HepG2 (cell line): Measurements from ENCODE around the gene PEX13. TPM values are rescaled to one million over a fixed set of nuclear protein-coding genes. Genes with fewer than 3 reads are reported as not detected.
A peak's percentile ranks its signal among the peaks of the same experiment; 100 is the strongest.
"Not testable (repeated sequence)": the region's sequence is repeated elsewhere in the genome, so short reads cannot be mapped to it uniquely, and the experiment has no call there.

Source experiments
- ATAC-seq: fragments of 200-7000 bp; cut with Tn5 transposase; 3 replicates; pipeline ENCODE4 v1.9.1; 2020; ENCODE audit warnings: mild to moderate bottlenecking, moderate library complexity
- BruUV-seq: library from RNA; stranded (reverse); fragments of 400-500 nt; replicated peaks from 2 replicates; lab custom pipeline; 2021; lab: Mats Ljungman, UMichigan
- CTCF ChIA-PET: fragments of 300-600 bp; formaldehyde crosslinking; extraction: SDS; loops from one replicate; lab custom pipeline; 2021; ENCODE audit warnings: low total read pairs, inconsistent platforms, low intra/inter-chr PET ratio; lab: Yijun Ruan, JAX
- POLR2A ChIA-PET: fragments of 350-600 bp; sonication (Branson Sonifier 250); formaldehyde crosslinking; loops from one replicate; lab custom pipeline; 2020; ENCODE audit warnings: antibody characterized with exemption, inconsistent platforms; lab: Yijun Ruan, JAX
- DNase-seq: peaks from one replicate; pipeline ENCODE4 v3.0.0-alpha.2; 2015; ENCODE audit warnings: low spot score
- FAIRE-seq: peaks from 3 replicates; lab custom pipeline; 2011; peaks lifted over from hg19 to GRCh38; lab: Jason Lieb, UNC
- H2AFZ ChIP-seq: one replicate; pipeline ENCODE4 v1.6.1; 2011; ENCODE audit warnings: low read length, inconsistent platforms
- H3K27ac ChIP-seq: fragments of 300-600 bp; 3 replicates; pipeline ENCODE4 v1.8.0; 2011; ENCODE audit warnings: mixed run types, mild to moderate bottlenecking, mixed read lengths, low read length, inconsistent platforms; ENCODE audit not compliant: insufficient read depth; ENCODE audit errors: extremely low read length
- H3K27me3 ChIP-seq, 2 experiments: fragments of 200-600 bp in 1 of 2; 2 replicates in 1 of 2; 3 replicates in 1 of 2; pipeline versions ENCODE4 v1.6.0 to v1.8.0; 2011; ENCODE audit warnings: low read length in 2 of 2, mild to moderate bottlenecking in 2 of 2, moderate library complexity in 2 of 2, inconsistent platforms in 1 of 2; ENCODE audit not compliant: insufficient read depth in 2 of 2, control insufficient read depth in 1 of 2
- H3K36me3 ChIP-seq, 2 experiments: fragments of 200-600 bp in 1 of 2; replicated peaks in 1 of 2; 2 replicates in 1 of 2; 3 replicates in 1 of 2; pipeline versions ENCODE4 v1.5.1 to v1.8.0; 2011; ENCODE audit warnings: low read length in 2 of 2, inconsistent platforms in 1 of 2; ENCODE audit not compliant: insufficient read depth in 2 of 2, control insufficient read depth in 1 of 2
- H3K4me1 ChIP-seq: 2 replicates; pipeline ENCODE4 v1.5.1; 2012; ENCODE audit warnings: low read length, inconsistent platforms; ENCODE audit not compliant: insufficient read depth
- H3K4me2 ChIP-seq: 2 replicates; pipeline ENCODE4 v1.6.0; 2011; ENCODE audit warnings: low read depth, low read length, inconsistent platforms
- H3K4me3 ChIP-seq, 3 experiments: fragments of 200-600 bp in 1 of 3; sonication (generic), shearing (Covaris generic) in 1 of 3; replicated peaks in 1 of 3; 2 replicates each; pipeline ENCODE4 v1.5.1; 2011 to 2016; ENCODE audit warnings: low read length in 3 of 3, inconsistent platforms in 2 of 3, low read depth in 2 of 3, mild to moderate bottlenecking in 2 of 3, control low read depth in 1 of 3, mixed read lengths in 1 of 3; ENCODE audit not compliant: insufficient read depth in 1 of 3
- H3K79me2 ChIP-seq: one replicate; pipeline ENCODE4 v1.6.1; 2011; ENCODE audit warnings: low read length, inconsistent platforms; ENCODE audit not compliant: insufficient read depth
- H3K9ac ChIP-seq: 2 replicates; pipeline ENCODE4 v1.6.0; 2011; ENCODE audit warnings: mild to moderate bottlenecking, low read depth, low read length, inconsistent platforms; ENCODE audit not compliant: insufficient read depth
- H3K9me3 ChIP-seq: 2 replicates; pipeline ENCODE4 v1.5.1; 2012; ENCODE audit warnings: mild to moderate bottlenecking, low read length
- H4K20me1 ChIP-seq: 2 replicates; pipeline ENCODE4 v1.6.0; 2011; ENCODE audit warnings: inconsistent platforms, mild to moderate bottlenecking, low read length, moderate library complexity; ENCODE audit not compliant: insufficient read depth
- ZBTB38 ChIP-seq: sonication (generic); formaldehyde crosslinking; IDR thresholded peaks from 2 replicates; pipeline ENCODE4 v1.5.1; 2020; ENCODE audit warnings: mild to moderate bottlenecking, missing genetic modification reagents
- WGBS: methylation state at CpG from one replicate; pipeline ENCODE4 v1.1.6; 2017; ENCODE audit warnings: low lambda C conversion rate; 5-methylcytosine and 5-hydroxymethylcytosine counted together
- in situ Hi-C: cut with HindIII; loops from 2 replicates; pipeline ENCODE4 v1.10.0; 2017; ENCODE audit warnings: low pct_unique_long_range_greater_than_20kb; ENCODE audit not compliant: extremely low pct_ligation_motif_present
- intact Hi-C: fragments of 100-400 bp; cut with micrococcal nuclease; formaldehyde crosslinking; loops from one replicate; pipeline ENCODE4 v1.10.0; 2022; ENCODE audit not compliant: unreplicated experiment
- polyA plus RNA-seq, 8 experiments: library from polyadenylated mRNA; depleted of rRNA in 3 of 8; stranded (reverse) in 7 of 8; unstranded in 1 of 8; fragments of >200 nt; fragmentation: Illumina TruSeq in 4 of 8; extraction: Trizol in 4 of 8; gene quantifications; 2 replicates each; pipeline versions ENCODE4 v1.2.1 to v1.2.3, GENCODE V29; 2011 to 2016; ENCODE audit warnings: low read depth in 4 of 8, missing spikeins in 1 of 8, mixed read lengths in 1 of 8; ENCODE audit not compliant: insufficient read depth in 1 of 8
- total RNA-seq, 5 experiments: library from RNA; depleted of rRNA; stranded (reverse); fragments of >200 nt; fragmentation: Illumina TruSeq; extraction: Trizol; gene quantifications; 2 replicates each; pipeline ENCODE4 v1.2.3, GENCODE V29; 2016; ENCODE audit warnings: low read depth in 1 of 5
- TF ChIP-seq, protein P1 (sequence below): sonication (generic); formaldehyde crosslinking; IDR thresholded peaks from 2 replicates; pipeline ENCODE4 v1.5.1; 2020; ENCODE audit warnings: mild to moderate bottlenecking, missing genetic modification reagents, moderate library complexity

The PEX13 gene
- total and polyA plus RNA-seq, 2 of the 13 experiments (the other 11 are each of a cell fraction or from before 2014, with no cell fraction given) = 47.9 to 75.9 TPM

DNA sequence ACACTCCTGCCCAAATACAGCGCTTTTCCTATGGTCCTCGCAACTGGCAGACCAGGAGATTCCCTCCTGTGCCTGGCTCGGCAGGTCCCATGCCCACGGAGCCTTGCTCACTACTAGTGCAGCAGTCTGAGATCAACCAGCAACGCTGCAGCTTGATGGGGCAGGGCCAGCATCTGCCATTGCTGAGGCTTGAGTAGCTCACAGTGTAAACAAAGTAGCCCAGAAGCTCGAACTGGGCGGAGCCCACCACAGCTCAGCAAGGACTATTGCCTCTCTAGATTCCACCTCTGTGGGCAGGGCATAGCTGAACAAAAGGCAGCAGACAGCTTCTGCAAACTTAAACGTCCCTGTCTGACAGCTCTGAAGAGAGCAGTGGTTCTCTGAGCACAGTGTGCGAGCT, 17.1 kb downstream of the PEX13 start:
- 92% methylated on average over 8 of the region's 9 CpGs for WGBS
- peaks cover 25 to 45% of the 10 kb centered on the region in 2 experiments for H3K36me3 ChIP-seq
- FAIRE-seq, H3K27me3 ChIP-seq, H3K4me3 ChIP-seq, H3K9ac ChIP-seq, in situ Hi-C loops, H3K27ac ChIP-seq, BruUV-seq, H3K79me2 ChIP-seq, CTCF ChIA-PET, intact Hi-C loops, H3K4me2 ChIP-seq, H4K20me1 ChIP-seq, DNase-seq, H3K4me1 ChIP-seq, H2AFZ ChIP-seq: not testable (repeated sequence)
- peak; percentile 55 for ATAC-seq
- peaks cover 21% of the 10 kb centered on the region; the same call in 1 of the 2 replicates for H3K9me3 ChIP-seq
- TF ChIP-seq, protein P1, sequence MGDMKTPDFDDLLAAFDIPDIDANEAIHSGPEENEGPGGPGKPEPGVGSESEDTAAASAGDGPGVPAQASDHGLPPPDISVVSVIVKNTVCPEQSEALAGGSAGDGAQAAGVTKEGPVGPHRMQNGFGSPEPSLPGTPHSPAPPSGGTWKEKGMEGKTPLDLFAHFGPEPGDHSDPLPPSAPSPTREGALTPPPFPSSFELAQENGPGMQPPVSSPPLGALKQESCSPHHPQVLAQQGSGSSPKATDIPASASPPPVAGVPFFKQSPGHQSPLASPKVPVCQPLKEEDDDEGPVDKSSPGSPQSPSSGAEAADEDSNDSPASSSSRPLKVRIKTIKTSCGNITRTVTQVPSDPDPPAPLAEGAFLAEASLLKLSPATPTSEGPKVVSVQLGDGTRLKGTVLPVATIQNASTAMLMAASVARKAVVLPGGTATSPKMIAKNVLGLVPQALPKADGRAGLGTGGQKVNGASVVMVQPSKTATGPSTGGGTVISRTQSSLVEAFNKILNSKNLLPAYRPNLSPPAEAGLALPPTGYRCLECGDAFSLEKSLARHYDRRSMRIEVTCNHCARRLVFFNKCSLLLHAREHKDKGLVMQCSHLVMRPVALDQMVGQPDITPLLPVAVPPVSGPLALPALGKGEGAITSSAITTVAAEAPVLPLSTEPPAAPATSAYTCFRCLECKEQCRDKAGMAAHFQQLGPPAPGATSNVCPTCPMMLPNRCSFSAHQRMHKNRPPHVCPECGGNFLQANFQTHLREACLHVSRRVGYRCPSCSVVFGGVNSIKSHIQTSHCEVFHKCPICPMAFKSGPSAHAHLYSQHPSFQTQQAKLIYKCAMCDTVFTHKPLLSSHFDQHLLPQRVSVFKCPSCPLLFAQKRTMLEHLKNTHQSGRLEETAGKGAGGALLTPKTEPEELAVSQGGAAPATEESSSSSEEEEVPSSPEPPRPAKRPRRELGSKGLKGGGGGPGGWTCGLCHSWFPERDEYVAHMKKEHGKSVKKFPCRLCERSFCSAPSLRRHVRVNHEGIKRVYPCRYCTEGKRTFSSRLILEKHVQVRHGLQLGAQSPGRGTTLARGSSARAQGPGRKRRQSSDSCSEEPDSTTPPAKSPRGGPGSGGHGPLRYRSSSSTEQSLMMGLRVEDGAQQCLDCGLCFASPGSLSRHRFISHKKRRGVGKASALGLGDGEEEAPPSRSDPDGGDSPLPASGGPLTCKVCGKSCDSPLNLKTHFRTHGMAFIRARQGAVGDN (CRISPR knock-in tag) = peak; percentile 46
- TF ChIP-seq ZBTB38 = peak; percentile 20; the same call in 1 of the 2 replicates
- POLR2A ChIA-PET = interaction anchor here (1.0 to 1.6 kb wide), 3 partner anchors 10 to 13 kb away, joined by 3 to 5 read pairs (median 4); no protein-coding TSS in a partner anchor

DNA sequence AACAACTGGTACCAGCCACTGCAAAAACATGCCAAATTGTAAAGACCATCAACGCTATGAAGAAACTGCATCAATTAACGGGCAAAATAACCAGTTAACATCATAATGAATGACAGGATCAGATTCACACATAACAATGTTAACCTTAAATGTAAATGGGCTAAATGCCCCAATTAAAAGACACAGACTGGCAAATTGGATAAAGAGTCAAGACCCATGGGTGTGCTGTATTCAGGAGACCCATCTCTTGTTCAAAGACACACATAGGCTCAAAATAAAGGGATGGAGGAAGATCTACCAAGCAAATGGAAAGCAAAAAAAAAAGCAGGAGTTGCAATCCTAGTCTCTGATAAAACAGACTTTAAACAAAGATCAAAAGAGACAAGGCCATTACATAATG, 19.1 kb downstream of the PEX13 start:
- H3K4me2 ChIP-seq, H2AFZ ChIP-seq, H3K4me3 ChIP-seq, H3K27ac ChIP-seq, in situ Hi-C loops, DNase-seq, H3K79me2 ChIP-seq, BruUV-seq, H3K4me1 ChIP-seq, ATAC-seq, FAIRE-seq, CTCF ChIA-PET, POLR2A ChIA-PET, intact Hi-C loops, H4K20me1 ChIP-seq, H3K9ac ChIP-seq, H3K27me3 ChIP-seq: not testable (repeated sequence)
- WGBS = 99% methylated on average over 2 of the region's 2 CpGs
- H3K9me3 ChIP-seq = peaks cover 21% of the 10 kb centered on the region; the same call in 1 of the 2 replicates
- H3K36me3 ChIP-seq = peaks cover 21 to 38% of the 10 kb centered on the region in 2 experiments
